ENCODE data around the gene KRTAP5-4.

GRCh38 chr11:1619449-1619848 is 2.5 kb downstream of the KRTAP5-4 start:
- TF ChIP-seq CTCF (IDR thresholded peaks at IDR 0.05) (no peak), ZFX (IDR thresholded peaks at IDR 0.05; ENCODE audit: borderline replicate concordance) (no peak)
